ENCODE measurements around the gene SRP68. TPM values are rescaled to one million over a fixed set of nuclear protein-coding genes. Genes with fewer than 3 reads are reported as not detected.
A peak's percentile ranks its signal among the peaks of the same experiment; 100 is the strongest.

SRP68 gene
- total RNA-seq, 2 experiments from 2014 or later = 142 to 148 TPM

DNA sequence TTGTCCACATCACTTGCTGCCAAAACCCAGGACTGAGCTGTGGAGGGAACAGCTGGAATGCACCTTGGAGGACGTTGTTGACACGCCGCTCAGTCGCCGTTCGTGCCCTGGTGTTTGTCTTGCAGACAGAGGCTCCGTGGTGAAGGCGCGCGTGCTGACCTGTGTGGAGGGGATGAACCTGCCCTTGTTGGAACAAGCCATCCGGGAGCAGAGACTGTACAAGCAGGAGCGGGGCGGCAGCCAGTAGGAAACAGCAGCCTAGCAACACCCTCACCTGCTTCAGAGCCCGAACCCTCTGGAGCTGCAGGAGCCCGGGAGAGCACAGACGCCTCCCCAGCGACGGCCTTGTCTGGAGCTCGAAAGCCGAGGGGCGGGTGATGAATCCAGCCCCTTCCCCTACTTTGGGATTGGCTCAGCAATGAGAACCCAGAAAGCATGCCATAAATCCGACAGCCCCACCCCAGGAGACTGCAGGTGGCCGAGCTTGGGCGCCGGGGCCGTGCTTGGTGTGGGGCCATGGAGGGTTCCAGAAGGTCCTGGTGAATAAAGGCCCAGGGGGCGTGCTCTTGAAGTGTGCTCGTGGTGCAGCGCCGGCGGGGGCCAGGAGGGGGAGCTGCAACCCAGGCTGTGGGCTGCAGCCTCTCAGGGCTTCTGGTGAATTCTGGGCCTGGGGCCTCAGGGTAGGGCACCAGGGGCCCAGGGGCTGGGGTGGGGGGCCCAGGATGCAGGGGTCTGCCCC, 72.1 kb downstream of the SRP68 start:
- POLR2A ChIA-PET = interaction anchor here (0.6 to 1.3 kb wide), 4 partner anchors 62 to 104 kb away, joined by 3 read pairs; partner anchors contain the start of genes MRPL38 and SRP68
- no peaks in the 10 kb centered on the region for H3K9me3 Mint-ChIP-seq
- CTCF ChIA-PET = interaction anchor here (0.7 to 11.7 kb wide), 18 partner anchors 9 to 445 kb away, joined by 3 to 170 read pairs (median 4); partner anchors contain the start of genes ACOX1, FBF1, MRPL38 and TEN1
- no peak overlapping the region for H3K4me3 Mint-ChIP-seq
- H3K36me3 Mint-ChIP-seq = no peaks in the 10 kb centered on the region
- H3K27ac Mint-ChIP-seq = no peak overlapping the region
- peaks cover 16% of the 10 kb centered on the region for H3K4me1 Mint-ChIP-seq (ENCODE audit: low read depth)
- intact Hi-C loops (cut with micrococcal nuclease) = loop anchor here (1.0 kb wide), 1 partner anchor 95 kb away; no protein-coding TSS in a partner anchor
- H3K27me3 Mint-ChIP-seq = no peaks in the 10 kb centered on the region
- peak; percentile 76 for DNase-seq

- Mint-ChIP-seq H3K9me3 (no peaks in the 10 kb centered on the region), H3K27me3 (no peaks in the 10 kb centered on the region), H3K27ac (no peak overlapping the region), H3K4me1 (ENCODE audit: low read depth) (peaks cover 16% of the 10 kb centered on the region), H3K36me3 (peaks cover 1% of the 10 kb centered on the region), H3K4me3 (no peak overlapping the region)
- CTCF ChIA-PET = interaction anchor here (1.1 to 11.7 kb wide), 4 partner anchors 14 to 93 kb away, joined by 3 to 170 read pairs (median 11); partner anchors contain the start of gene MRPL38
- intact Hi-C loops (cut with micrococcal nuclease) = no loop called here
- POLR2A ChIA-PET = no interaction called here
- no peak for DNase-seq
These were observed 74.0 kb downstream of the SRP68 start for GRCh38 chr17:75998327-75998795.

GRCh38 chr17:75996665-75997590, 75.4 kb downstream of the SRP68 start:
- peak overlapping the region; percentile 1 for H3K4me3 Mint-ChIP-seq
- H3K36me3 Mint-ChIP-seq = peaks cover 5% of the 10 kb centered on the region
- DNase-seq = peak; percentile 67
- peaks cover 16% of the 10 kb centered on the region for H3K4me1 Mint-ChIP-seq (ENCODE audit: low read depth)
- H3K27ac Mint-ChIP-seq = peak overlapping the region; percentile 80
- ChIA-PET CTCF (interaction anchor here (0.8 to 11.7 kb wide), 4 partner anchors 9 to 283 kb away, joined by 3 to 170 read pairs (median 7); partner anchors contain the start of gene MRPL38), POLR2A (interaction anchor here (1.3 kb wide), 1 partner anchor 13 kb away, joined by 3 read pairs; no protein-coding TSS in a partner anchor)
- H3K27me3 Mint-ChIP-seq = no peaks in the 10 kb centered on the region
- intact Hi-C loops (cut with micrococcal nuclease) = no loop called here
- no peaks in the 10 kb centered on the region for H3K9me3 Mint-ChIP-seq

GRCh38 chr17:75995385-75995925, 76.9 kb downstream of the SRP68 start:
- Mint-ChIP-seq H3K27ac (no peak overlapping the region), H3K4me3 (no peak overlapping the region), H3K27me3 (no peaks in the 10 kb centered on the region), H3K9me3 (no peaks in the 10 kb centered on the region), H3K4me1 (ENCODE audit: low read depth) (peaks cover 16% of the 10 kb centered on the region), H3K36me3 (peaks cover 5% of the 10 kb centered on the region)
- ChIA-PET POLR2A (no interaction called here), CTCF (interaction anchor here (11.7 kb wide), 1 partner anchor 18 kb away, joined by 170 read pairs; no protein-coding TSS in a partner anchor)
- DNase-seq = no peak
- intact Hi-C loops (cut with micrococcal nuclease) = no loop called here

DNA sequence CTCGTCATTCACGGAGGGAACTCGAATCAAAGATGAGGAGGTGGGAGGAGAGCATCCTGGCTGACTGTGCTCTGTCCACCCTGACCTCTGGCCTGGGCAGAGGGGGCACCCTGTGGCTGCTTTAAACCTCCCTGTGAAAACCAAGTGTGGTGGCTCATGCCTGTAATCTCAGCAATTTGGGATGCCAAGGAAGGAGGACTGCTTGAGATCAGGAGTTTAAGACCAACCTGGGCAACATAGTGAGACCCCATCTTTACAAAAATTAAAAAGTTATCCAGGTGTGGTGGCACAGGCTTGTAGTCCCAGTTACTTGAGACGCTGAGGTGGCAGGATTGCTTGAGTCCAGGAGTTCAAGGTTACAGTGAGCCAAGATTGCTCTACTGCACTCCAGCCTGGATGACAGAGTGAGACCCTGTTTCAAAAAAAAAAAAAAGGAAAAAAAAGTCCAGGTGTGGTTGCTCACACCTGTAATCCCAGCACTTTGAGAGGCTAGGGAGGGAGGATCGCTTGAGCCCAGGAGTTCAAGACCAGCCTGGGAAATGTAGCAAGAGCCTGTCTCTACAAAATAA, 77.4 kb downstream of the SRP68 start:
- ChIA-PET POLR2A (no interaction called here), CTCF (interaction anchor here (1.2 to 11.7 kb wide), 2 partner anchors 19 to 20 kb away, joined by 3 to 170 read pairs; no protein-coding TSS in a partner anchor)
- Mint-ChIP-seq H3K36me3 (peaks cover 5% of the 10 kb centered on the region), H3K4me1 (ENCODE audit: low read depth) (peaks cover 16% of the 10 kb centered on the region), H3K9me3 (no peaks in the 10 kb centered on the region), H3K27ac (no peak overlapping the region), H3K27me3 (no peaks in the 10 kb centered on the region), H3K4me3 (no peak overlapping the region)
- DNase-seq = no peak
- intact Hi-C loops (cut with micrococcal nuclease) = no loop called here

DNA sequence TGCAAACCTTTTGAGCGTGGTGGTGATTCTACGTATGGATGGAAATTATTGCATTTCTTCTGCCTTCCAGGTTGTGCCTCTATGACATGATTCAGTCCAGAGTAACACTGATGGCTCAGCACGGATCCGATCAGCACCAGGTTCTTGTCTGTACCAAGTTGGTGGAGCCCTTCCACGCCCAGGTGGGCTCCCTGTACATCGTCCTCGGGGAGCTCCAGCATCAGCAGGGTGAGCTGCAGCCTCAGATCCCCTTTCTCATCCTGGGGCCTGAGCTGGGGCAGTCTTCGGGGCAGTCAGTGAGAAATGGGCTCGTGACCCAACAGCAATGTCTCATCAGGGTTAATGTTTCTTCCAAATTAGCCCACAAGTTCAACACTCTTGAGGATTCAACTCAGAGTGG, 80.9 kb downstream of the SRP68 start:
- no peak overlapping the region for H3K4me3 Mint-ChIP-seq
- intact Hi-C loops (cut with micrococcal nuclease) = no loop called here
- H3K27me3 Mint-ChIP-seq = no peaks in the 10 kb centered on the region
- no peak for DNase-seq
- POLR2A ChIA-PET = no interaction called here
- H3K27ac Mint-ChIP-seq = no peak overlapping the region
- CTCF ChIA-PET = interaction anchor here (0.6 to 3.7 kb wide), 2 partner anchors 9 to 394 kb away, joined by 3 to 14 read pairs; partner anchors contain the start of gene CDK3
- peaks cover 2% of the 10 kb centered on the region for H3K4me1 Mint-ChIP-seq (ENCODE audit: low read depth)
- no peaks in the 10 kb centered on the region for H3K9me3 Mint-ChIP-seq
- peaks cover 5% of the 10 kb centered on the region for H3K36me3 Mint-ChIP-seq

Small RNAs within 50 kb of the gene (microRNA-seq; reads per million reads assigned to microRNA genes)
- gene MIR6868 (ENCODE audit: borderline microRNAs expressed, borderline number of aligned reads, borderline replicate concordance) = 5.9 reads per million, percentile 20 among the genes with 10 or more reads in this experiment

Other genes with a start within 250 kb of the SRP68 start
- gene UNC13D, start 228.1 kb downstream of the SRP68 start, total RNA-seq = 100 to 1,000 TPM; 135 to 139 TPM
- 10 to 100 TPM; 79.1 to 80.6 TPM for gene WBP2, start 217.2 kb downstream of the SRP68 start, total RNA-seq
- 10 to 100 TPM; 18.5 to 19.5 TPM for gene TRIM47, start 193.9 kb downstream of the SRP68 start, total RNA-seq
- 10 to 100 TPM; 27.5 to 28.2 TPM for gene TRIM65, start 175.6 kb downstream of the SRP68 start, total RNA-seq
- 100 to 1,000 TPM; 108 TPM for gene MRPL38, start 167.6 kb downstream of the SRP68 start, total RNA-seq
- gene FBF1, start 131.5 kb downstream of the SRP68 start, total RNA-seq = 10 to 100 TPM; 17.2 to 18.1 TPM
- 10 to 100 TPM; 34.0 to 35.1 TPM for gene ACOX1, start 93.4 kb downstream of the SRP68 start, total RNA-seq
- gene TEN1, start 93.3 kb downstream of the SRP68 start, total RNA-seq = 10 to 100 TPM; 11.4 to 12.3 TPM
- 1 to 10 TPM; 2.9 to 3.7 TPM for gene CDK3, start 71.7 kb downstream of the SRP68 start, total RNA-seq
- under 1 TPM in 1 of 2 experiments, not detected in 1; 0.02 TPM for gene EVPL, start 45.2 kb downstream of the SRP68 start, total RNA-seq
- gene GALR2, start 2.3 kb upstream of the SRP68 start, total RNA-seq = 1 to 10 TPM; 3.5 to 4.8 TPM
- 1 to 10 TPM; 4.9 to 5.1 TPM for gene ZACN, start 6.7 kb upstream of the SRP68 start, total RNA-seq
- 10 to 100 TPM; 63.3 to 66.0 TPM for gene EXOC7, start 31.3 kb upstream of the SRP68 start, total RNA-seq
- gene FOXJ1, start 68.7 kb upstream of the SRP68 start, total RNA-seq = under 1 TPM; 0.22 to 0.29 TPM
- gene RNF157, start 168.0 kb upstream of the SRP68 start, total RNA-seq = 10 to 100 TPM; 25.4 to 28.0 TPM
- 100 to 1,000 TPM; 317 TPM for gene UBALD2, start 192.8 kb upstream of the SRP68 start, total RNA-seq
- gene QRICH2, start 235.8 kb upstream of the SRP68 start, total RNA-seq = 1 to 10 TPM; 1.0 to 1.1 TPM

Measured in activated CD4-positive, alpha-beta memory T cell treated with anti-CD3 and anti-CD28 coated beads for 36 hours (primary cell).